HCT116 (cell line): Measurements from ENCODE around the gene AJUBA.

Source experiments
- ATF3 ChIP-seq: IDR thresholded peaks from 2 replicates; pipeline ENCODE4 v1.6.1; 2012
- CTCF ChIP-seq, 3 experiments: fragments of 200-600 bp in 1 of 3; sonication (generic) in 1 of 3; IDR thresholded peaks in 2 of 3; conservative IDR thresholded peaks in 1 of 3; 2 replicates each; pipeline ENCODE4 v1.5.1; 2012 to 2017; ENCODE audit warnings: low read depth in 2 of 3, low read length in 2 of 3, antibody characterized with exemption in 1 of 3, borderline replicate concordance in 1 of 3, control low read depth in 1 of 3, mild to moderate bottlenecking in 1 of 3, mixed read lengths in 1 of 3, mixed run types in 1 of 3, moderate library complexity in 1 of 3; ENCODE audit not compliant: insufficient read depth in 1 of 3
- EZH2 ChIP-seq: fragments of 200-600 bp; sonication (generic); IDR thresholded peaks from 2 replicates; pipeline ENCODE4 v1.6.1; 2017; ENCODE audit warnings: antibody characterized with exemption, mixed run types
- EZH2phosphoT487 ChIP-seq: fragments of 200-600 bp; IDR thresholded peaks from 2 replicates; pipeline ENCODE4 v1.6.1; 2018; ENCODE audit warnings: antibody characterized with exemption, borderline replicate concordance
- JUND ChIP-seq: IDR thresholded peaks from 2 replicates; pipeline ENCODE4 v1.6.1; 2012
- POLR2A ChIP-seq: IDR thresholded peaks from 2 replicates; pipeline ENCODE4 v1.7.0; 2011; ENCODE audit warnings: borderline replicate concordance; ENCODE audit not compliant: insufficient read depth, insufficient read length; ENCODE audit errors: extremely low read depth
- POLR2AphosphoS5 ChIP-seq: IDR thresholded peaks from 2 replicates; pipeline ENCODE4 v1.6.1; 2011; ENCODE audit warnings: mild to moderate bottlenecking, low read depth, low read length, moderate library complexity
- RAD21 ChIP-seq: IDR thresholded peaks from 2 replicates; pipeline ENCODE4 v1.6.1; 2012; ENCODE audit warnings: low read depth, mild to moderate bottlenecking
- SIN3A ChIP-seq: IDR thresholded peaks from 2 replicates; pipeline ENCODE4 v1.6.1; 2012; ENCODE audit warnings: low read depth
- SP1 ChIP-seq: IDR thresholded peaks from 2 replicates; pipeline ENCODE4 v1.6.1; 2012; ENCODE audit warnings: low read depth
- SRF ChIP-seq: IDR thresholded peaks from 2 replicates; pipeline ENCODE4 v1.6.1; 2012; ENCODE audit warnings: low read depth
- YY1 ChIP-seq: IDR thresholded peaks from 2 replicates; pipeline ENCODE4 v1.6.1; 2011; ENCODE audit warnings: low read length, low read depth, moderate library complexity, mild to moderate bottlenecking; ENCODE audit not compliant: insufficient replicate concordance; ENCODE audit errors: extremely low read depth
- ZBTB33 ChIP-seq: IDR thresholded peaks from 2 replicates; pipeline ENCODE4 v1.6.1; 2011; ENCODE audit warnings: mild to moderate bottlenecking, low read length, moderate library complexity; ENCODE audit not compliant: insufficient replicate concordance; ENCODE audit errors: extremely low read depth

- TF ChIP-seq CTCF (IDR thresholded peaks at IDR 0.05 in 2 of 3, conservative IDR thresholded peaks at IDR 0.05 in 1 of 3; ENCODE audit: borderline replicate concordance in 1 of 3, insufficient read depth in 1 of 3, low read depth in 2 of 3, low read length in 2 of 3) (no peak), EZH2phosphoT487 (no peak), YY1 (no peak), SRF (no peak), ZBTB33 (no peak), JUND (no peak), POLR2A (no peak), RAD21 (no peak), SP1 (no peak), ATF3 (no peak), POLR2AphosphoS5 (no peak), EZH2 (no peak), SIN3A (no peak)
Measured at GRCh38 chr14:22945642-22946041, 36.7 kb downstream of the AJUBA start.
